HL-60 (cell line): ENCODE data around the gene TMEM45A.
"Not testable (repeated sequence)": the region's sequence is repeated elsewhere in the genome, so short reads cannot be mapped to it uniquely, and the experiment has no call there.

Experiments
- CTCF ChIP-seq: IDR thresholded peaks from one replicate; pipeline ENCODE4 v1.5.1; 2011; ENCODE audit warnings: low read length, control low read depth, inconsistent platforms; ENCODE audit not compliant: insufficient read depth
- GABPA ChIP-seq: IDR thresholded peaks from 2 replicates; pipeline ENCODE4 v1.6.1; 2012; ENCODE audit warnings: low read depth
- POLR2AphosphoS5 ChIP-seq: IDR thresholded peaks from 2 replicates; pipeline ENCODE4 v1.6.1; 2012; ENCODE audit warnings: low read depth

- not testable (repeated sequence) for TF ChIP-seq CTCF, POLR2AphosphoS5, GABPA
Observed at GRCh38 chr3:100509818-100510217, 17.4 kb downstream of the TMEM45A start.
